Nephron progenitor cell (in vitro differentiated cells): Measurements from ENCODE around the gene VEGFA.

Experiments
- DNase-seq: peaks from one replicate; pipeline ENCODE4 v3.0.0; 2021
- H3K27ac Mint-ChIP-seq: 2 replicates; pipeline ENCODE4 v1.8.0; 2021; ENCODE audit warnings: mild to moderate bottlenecking, moderate library complexity, mixed read lengths
- H3K27me3 Mint-ChIP-seq: 2 replicates; pipeline ENCODE4 v1.8.0; 2021; ENCODE audit warnings: mild to moderate bottlenecking, low read depth, mixed read lengths; ENCODE audit not compliant: poor library complexity
- H3K36me3 Mint-ChIP-seq: 2 replicates; pipeline ENCODE4 v1.8.0; 2021; ENCODE audit warnings: low read depth, mixed read lengths
- H3K4me1 Mint-ChIP-seq: 2 replicates; pipeline ENCODE4 v1.8.0; 2021; ENCODE audit warnings: mixed read lengths
- H3K4me3 Mint-ChIP-seq: 2 replicates; pipeline ENCODE4 v1.8.0; 2021; ENCODE audit warnings: mild to moderate bottlenecking, moderate library complexity, mixed read lengths
- H3K9me3 Mint-ChIP-seq: 2 replicates; pipeline ENCODE4 v1.8.0; 2021; ENCODE audit warnings: mild to moderate bottlenecking, moderate library complexity, mixed read lengths
- TF ChIP-seq, protein P1 (sequence below): fragments of 200-600 bp; sonication (generic); IDR thresholded peaks from 2 replicates; pipeline ENCODE4 v1.5.0; 2021; ENCODE audit warnings: antibody characterized with exemption

Gene VEGFA

DNA sequence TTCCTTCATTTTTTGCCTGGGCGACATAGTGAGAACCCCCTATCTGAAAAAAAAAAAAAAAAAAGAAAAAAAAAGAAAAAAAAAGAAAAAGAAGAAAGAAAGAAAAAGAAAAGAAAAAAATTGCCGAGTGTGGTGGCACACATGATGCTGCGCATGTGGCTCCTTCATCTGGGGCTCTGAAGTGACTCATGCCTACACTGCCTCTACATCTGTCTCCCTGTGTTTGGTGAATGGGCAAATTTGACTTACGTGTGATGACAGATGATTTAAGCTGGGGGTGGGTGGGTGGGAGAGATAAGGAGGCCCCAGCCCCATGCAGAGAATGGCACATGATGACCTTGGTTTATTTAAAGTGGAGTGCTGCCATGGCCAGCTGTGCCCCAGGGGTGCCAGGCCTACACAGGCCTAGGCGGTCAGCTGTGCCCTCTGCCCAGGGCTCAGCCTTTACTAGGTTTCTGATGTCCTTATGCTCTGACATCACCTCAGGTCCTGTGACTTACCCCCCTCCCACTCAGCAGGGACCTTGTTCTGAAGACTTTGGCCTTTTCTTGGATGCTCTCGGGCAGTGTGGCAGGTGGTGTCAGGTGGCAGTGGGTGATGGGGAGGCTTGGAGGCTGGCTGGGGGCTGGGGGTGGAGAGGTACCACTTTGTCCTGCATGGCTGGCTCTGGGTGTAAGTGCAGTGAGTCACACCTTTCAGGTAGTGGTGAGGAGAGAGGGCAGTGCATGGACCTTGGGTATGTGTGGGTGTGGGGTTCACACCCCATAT, 41.1 kb downstream of the VEGFA start:
- no peak overlapping the region for H3K4me3 Mint-ChIP-seq
- TF ChIP-seq, protein P1, sequence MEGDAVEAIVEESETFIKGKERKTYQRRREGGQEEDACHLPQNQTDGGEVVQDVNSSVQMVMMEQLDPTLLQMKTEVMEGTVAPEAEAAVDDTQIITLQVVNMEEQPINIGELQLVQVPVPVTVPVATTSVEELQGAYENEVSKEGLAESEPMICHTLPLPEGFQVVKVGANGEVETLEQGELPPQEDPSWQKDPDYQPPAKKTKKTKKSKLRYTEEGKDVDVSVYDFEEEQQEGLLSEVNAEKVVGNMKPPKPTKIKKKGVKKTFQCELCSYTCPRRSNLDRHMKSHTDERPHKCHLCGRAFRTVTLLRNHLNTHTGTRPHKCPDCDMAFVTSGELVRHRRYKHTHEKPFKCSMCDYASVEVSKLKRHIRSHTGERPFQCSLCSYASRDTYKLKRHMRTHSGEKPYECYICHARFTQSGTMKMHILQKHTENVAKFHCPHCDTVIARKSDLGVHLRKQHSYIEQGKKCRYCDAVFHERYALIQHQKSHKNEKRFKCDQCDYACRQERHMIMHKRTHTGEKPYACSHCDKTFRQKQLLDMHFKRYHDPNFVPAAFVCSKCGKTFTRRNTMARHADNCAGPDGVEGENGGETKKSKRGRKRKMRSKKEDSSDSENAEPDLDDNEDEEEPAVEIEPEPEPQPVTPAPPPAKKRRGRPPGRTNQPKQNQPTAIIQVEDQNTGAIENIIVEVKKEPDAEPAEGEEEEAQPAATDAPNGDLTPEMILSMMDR = no peak
- H3K36me3 Mint-ChIP-seq = no peaks in the 10 kb centered on the region
- no peak overlapping the region for H3K27ac Mint-ChIP-seq
- peaks cover 15% of the 10 kb centered on the region for H3K4me1 Mint-ChIP-seq
- H3K27me3 Mint-ChIP-seq = peaks cover 11% of the 10 kb centered on the region
- H3K9me3 Mint-ChIP-seq = no peaks in the 10 kb centered on the region
- DNase-seq = no peak

DNA sequence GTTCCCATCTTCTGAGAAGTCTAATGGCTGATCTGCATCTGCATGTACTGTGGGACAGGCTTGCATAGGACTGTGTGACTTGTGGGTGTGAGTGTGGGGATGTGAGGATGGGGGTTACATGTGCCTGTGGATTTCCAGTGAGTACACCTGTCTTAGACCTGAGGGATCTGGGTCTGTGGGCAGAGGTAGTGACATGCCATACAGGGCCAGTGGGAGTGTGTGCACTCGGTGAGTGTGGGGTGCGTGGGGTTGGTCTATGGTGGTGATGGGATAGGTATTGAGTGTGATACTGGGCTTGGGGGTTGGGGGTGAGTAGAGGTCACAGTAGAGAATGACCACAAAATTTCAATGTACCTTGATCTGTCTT, 41.7 kb downstream of the VEGFA start:
- no peak overlapping the region for H3K4me3 Mint-ChIP-seq
- H3K9me3 Mint-ChIP-seq = no peaks in the 10 kb centered on the region
- no peak for DNase-seq
- peaks cover 11% of the 10 kb centered on the region for H3K27me3 Mint-ChIP-seq
- H3K36me3 Mint-ChIP-seq = no peaks in the 10 kb centered on the region
- TF ChIP-seq, protein P1 = no peak
- H3K27ac Mint-ChIP-seq = no peak overlapping the region
- H3K4me1 Mint-ChIP-seq = peaks cover 14% of the 10 kb centered on the region

DNA sequence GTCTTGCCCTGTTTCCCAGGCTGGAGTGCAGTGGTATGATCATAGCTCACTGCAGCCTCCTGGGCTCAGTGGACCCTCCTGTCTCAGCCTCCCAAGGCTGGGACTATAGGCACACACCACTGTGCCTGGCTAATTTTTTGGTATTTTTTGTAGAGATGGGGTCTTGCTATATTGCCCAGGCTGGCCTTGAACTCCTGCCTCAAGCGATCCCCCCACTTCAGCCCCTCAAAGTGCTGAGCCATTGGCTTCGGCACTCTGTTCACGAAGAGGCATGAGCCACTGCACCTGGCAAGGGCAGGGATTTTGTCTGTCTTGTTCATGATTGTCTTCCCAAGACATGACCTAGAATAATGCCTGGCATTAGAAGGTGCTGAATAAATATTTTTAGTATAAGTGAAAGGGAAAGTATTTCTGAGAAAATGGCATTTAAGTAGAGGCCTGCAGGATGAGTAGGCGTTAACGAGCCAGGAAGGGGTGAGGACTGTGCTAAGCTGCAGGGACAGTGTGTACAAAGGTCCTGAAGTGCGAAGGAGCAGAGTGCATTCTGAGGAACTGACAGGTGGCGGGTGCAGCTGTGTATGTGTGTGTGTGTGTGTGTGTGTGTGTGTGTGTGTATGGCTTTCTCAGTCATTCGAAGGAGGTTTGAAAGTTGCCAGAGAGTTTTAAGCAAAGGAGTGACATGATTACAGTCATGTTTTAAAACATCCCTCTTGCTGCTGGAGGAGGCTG, 43.0 kb downstream of the VEGFA start:
- TF ChIP-seq, protein P1 = no peak
- no peaks in the 10 kb centered on the region for H3K36me3 Mint-ChIP-seq
- DNase-seq = no peak
- H3K27me3 Mint-ChIP-seq = peaks cover 11% of the 10 kb centered on the region
- H3K4me1 Mint-ChIP-seq = peaks cover 7% of the 10 kb centered on the region
- no peak overlapping the region for H3K4me3 Mint-ChIP-seq
- no peaks in the 10 kb centered on the region for H3K9me3 Mint-ChIP-seq
- no peak overlapping the region for H3K27ac Mint-ChIP-seq

DNA sequence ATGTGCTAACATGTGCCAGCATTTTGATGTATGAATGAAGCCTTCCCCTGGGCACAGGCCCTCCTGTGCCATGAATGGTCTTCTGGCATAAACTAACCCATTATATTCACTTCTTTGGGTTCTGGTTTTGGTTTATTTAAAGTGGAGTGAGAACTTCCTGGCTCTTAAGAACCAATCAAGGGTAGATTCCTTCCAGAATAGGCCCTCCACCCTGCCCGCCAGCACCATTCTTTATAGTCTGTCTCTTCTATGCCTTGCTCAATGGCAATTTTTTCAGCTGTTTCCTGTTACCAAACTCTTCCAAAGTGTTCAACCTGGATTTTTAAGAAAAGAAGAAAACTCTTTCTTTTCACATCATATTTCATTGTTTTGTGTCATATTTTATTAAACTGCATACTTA, 44.1 kb downstream of the VEGFA start:
- peak overlapping the region; percentile 68 for H3K27ac Mint-ChIP-seq
- H3K27me3 Mint-ChIP-seq = peaks cover 14% of the 10 kb centered on the region
- no peak for DNase-seq
- H3K4me1 Mint-ChIP-seq = peaks cover 5% of the 10 kb centered on the region
- TF ChIP-seq, protein P1 = no peak
- H3K9me3 Mint-ChIP-seq = no peaks in the 10 kb centered on the region
- no peaks in the 10 kb centered on the region for H3K36me3 Mint-ChIP-seq
- H3K4me3 Mint-ChIP-seq = no peak overlapping the region

DNA sequence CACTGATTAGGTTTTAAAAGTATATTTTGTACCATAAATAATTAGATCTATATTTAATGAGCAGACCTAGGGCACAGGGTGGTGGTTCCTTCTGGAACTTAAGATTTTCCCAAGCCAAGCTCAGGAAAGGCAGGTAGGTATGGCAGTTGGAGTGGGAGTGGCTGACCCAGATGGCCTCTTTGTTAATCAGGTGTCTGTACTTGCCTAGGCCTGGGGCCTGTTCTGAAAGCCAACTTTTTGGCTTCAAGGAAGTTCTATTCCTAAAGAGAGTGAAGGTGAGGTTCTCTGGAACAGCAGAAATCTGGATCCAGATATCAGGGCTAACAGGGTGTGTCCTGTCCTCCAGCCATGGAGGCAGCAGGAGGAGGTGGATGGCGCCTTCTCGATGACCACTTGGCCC, 44.9 kb downstream of the VEGFA start:
- Mint-ChIP-seq H3K36me3 (no peaks in the 10 kb centered on the region), H3K9me3 (no peaks in the 10 kb centered on the region), H3K4me3 (no peak overlapping the region), H3K4me1 (peaks cover 10% of the 10 kb centered on the region), H3K27ac (no peak overlapping the region), H3K27me3 (peaks cover 14% of the 10 kb centered on the region)
- DNase-seq = no peak
- TF ChIP-seq, protein P1 = no peak
